ENCODE data around the gene NPHS1.

GRCh38 chr19:35791814-35792279 lies 60.5 kb downstream of the NPHS1 start:
- TF ChIP-seq POLR2A (IDR thresholded peaks at IDR 0.05) (no peak), EP300 (IDR thresholded peaks at IDR 0.05) (no peak)
